GM11168 (cell line): ENCODE results near the gene CNOT4.
"Not testable (repeated sequence)": the region's sequence is repeated elsewhere in the genome, so short reads cannot be mapped to it uniquely, and the experiment has no call there.

ENCODE experiments used
- in situ Hi-C: fragments of 300-500 bp; cut with MboI; formaldehyde crosslinking; loops from one replicate; pipeline ENCODE4 v1.12.0; 2022; ENCODE audit warnings: low sequenced_read_pairs; ENCODE audit not compliant: unreplicated experiment

Gene CNOT4

DNA sequence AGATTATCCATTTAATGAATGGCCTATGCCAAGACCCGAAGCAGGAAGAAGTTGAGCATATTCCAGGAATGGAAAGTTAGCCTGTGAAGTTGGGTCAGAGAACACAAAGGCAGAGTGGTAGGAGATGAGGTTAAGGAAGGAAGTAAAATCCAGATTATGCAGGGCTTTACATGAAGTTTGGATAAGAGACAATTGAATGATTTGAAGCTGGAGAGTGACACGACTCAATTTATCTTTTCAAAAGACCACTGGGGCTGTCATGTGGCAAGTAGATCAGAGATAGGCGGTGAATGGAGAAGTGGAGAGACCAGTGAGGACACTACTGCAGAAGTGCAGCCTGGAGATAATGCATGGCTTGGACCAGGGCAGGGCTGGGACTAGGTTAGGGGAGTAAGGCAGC is 7.2 kb upstream of the CNOT4 start:
- in situ Hi-C loops = no loop called here

DNA sequence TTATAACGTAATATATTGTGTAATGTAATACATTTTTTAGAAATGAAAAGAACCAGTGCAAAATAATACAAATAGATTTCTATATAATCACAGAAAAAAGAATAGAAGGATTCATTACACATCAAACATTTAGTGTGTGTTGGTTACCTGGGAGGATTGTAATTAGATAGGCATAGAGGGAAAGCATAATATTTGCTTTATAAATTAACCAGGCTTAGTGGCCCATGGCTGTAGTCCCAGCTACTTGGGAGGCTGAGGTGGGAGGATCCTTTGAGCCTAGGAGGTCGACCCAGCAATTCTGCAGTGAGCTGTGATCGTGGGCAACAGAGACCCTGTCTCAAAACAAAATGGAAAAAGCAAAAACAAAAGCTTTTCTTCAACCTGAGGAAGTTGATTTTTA is 5.0 kb upstream of the CNOT4 start:
- in situ Hi-C loops = no loop called here

DNA sequence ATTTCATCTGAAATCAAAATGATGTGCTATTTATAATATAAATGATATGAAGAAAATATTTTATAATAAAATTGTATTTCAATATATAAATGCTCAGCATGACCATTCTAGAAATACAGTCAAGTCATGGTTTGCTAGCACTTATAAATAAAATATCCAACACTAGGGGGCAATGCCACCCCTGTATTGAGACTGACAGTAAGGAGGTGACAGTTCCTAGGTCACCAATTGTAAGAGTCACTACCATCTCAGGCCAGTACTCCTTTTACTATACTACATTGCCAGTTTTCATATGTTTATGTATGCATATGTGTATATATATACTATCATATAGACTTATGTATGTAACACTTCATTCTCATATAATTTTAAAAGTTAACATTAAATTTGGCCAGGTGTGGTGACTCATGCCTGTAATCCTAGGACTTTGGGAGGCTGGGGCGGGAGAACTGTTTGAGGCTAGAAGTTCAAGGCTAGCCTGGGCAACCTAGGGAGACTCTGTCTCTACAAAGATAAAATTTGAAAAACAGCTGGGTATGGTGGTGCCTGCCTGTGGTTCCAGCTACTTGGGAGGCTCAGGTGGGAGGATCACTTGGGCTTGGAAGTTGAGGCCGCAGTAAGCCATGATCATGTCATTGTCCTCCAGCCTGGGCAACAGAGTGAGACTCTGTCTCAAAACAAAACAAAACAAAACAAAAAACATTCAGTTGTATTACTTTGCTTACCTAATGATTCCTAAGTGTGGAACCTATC is 2.4 kb upstream of the CNOT4 start:
- in situ Hi-C loops = no loop called here

DNA sequence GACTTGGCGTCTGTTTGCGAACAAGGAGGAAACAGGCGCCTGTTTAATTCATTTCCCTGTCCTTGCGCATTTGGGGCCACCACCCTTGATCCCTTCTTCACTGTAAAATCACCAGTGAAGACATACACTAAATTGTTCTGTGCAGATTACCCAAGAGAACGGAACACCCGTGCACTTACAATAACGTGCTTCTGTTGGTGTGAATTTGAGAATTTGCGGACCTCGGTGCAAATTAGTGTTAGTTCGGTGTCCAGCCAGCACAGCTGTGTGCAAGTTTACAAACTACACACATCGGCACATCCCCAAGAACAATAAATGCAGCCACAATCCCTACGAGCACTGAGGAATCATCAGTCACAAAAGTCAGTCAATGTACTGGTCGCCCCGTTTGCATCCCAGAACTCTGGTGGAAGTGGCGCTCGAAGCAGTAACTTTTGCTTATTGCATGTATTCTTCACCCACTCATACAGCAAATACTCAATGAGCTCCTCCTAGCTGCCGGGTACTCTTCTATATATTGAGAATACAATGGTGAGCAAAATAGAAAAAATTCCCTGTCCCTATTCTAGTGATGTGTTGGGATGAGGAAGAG is 786 bp upstream of the CNOT4 start:
- in situ Hi-C loops = no loop called here

DNA sequence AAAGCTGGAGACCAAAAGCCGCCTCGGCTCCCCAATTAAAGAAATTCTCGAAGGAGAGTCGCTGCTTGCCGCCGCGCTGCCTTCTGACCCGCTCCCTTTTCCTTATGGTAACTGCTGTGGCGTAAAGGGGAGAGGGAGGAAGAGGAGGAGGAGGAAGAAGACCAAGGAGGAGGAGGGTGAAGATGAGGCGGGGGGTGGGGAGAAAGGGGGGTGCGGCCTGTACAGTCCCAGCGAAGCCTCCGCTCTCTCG is 388 bp downstream of the CNOT4 start:
- in situ Hi-C loops = no loop called here

DNA sequence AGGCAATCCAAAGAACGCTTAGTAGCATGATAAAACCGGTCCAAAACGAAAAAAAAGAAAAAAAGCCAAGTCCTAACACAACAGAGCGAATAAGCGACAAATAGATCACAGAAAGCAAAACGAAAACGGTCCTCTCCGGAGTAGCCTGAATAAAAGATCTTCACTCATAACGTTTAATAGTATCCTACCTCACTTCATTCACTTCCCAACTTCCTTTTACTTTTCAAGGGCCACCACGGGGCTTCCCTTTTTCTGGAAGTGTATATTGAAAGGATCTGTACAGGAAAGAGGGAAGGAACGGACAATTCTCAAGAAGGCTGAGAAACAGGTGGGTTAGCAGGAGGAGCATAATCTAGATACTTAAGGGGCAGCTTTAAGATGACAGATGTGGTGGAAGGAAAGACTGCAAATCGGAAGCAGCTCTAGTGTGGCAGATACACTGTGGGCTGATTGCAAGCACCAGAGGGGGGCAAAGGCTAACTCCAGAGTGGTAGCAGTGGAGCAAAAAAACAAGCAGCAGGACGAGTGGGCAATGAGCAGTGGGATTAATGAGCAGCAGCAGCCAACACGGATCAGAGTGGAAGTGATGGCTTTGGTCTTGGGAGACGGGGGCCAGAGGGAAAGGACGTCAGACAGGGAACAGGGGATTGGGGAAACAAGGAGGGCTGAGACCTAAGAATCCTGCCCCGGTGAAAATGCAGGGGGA is 866 bp downstream of the CNOT4 start:
- in situ Hi-C loops = no loop called here

DNA sequence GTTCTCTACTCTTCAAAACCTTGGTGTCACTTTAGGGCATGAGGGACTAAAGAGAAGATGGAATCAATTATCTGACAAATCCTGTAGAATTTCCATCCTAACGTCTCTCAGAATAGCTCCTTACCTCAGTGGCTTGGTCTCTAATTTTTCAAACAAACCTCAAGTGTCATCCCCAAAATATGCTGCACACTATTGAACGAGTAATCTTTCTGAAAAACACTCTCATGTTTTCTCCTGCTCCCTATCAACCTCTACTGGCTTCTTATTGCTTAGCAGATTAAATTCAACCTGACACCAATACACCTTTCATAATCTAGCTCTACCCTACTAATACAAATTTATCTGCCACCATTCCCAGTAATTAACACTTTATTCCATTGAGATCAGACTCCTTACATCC is 8.5 kb downstream of the CNOT4 start:
- in situ Hi-C loops = no loop called here

DNA sequence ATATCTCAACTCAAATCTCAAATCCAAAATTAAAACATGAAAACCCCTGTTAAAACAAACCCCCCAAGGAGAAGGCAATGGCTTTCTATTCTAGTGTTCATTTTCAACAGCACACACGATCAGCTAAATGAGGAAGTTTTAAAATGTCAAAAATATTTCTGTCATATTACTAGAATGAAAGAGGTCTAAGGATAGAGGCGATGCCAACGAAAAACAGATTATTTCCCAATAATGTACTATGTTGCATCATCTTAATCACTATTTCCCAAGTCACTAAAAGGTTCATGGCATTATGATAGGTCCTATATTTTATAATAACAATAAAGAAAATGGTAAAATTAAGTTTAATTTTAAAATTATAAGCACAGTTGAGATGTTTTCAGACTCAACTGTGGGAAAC is 10.1 kb downstream of the CNOT4 start:
- in situ Hi-C loops = no loop called here

DNA sequence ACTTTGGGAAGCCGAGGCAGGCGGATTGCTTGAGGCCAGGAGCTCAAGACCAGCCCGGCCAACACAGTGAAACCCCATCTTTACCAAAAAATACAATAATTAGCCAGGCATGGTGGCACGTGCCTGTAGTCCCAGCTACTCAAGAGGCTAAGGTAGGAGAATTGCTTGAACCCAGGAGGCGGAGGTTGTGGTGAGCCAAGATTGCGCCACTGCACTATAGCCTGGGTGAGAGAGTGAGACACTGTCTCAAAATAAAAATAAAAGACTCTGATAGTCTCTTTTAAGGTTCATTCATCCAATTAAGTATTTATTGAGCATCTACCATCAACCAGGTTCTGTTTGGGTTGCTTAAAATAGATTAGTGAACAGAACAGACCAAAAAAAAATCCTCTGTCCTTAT is 12.7 kb downstream of the CNOT4 start:
- in situ Hi-C loops = not testable (repeated sequence)

DNA sequence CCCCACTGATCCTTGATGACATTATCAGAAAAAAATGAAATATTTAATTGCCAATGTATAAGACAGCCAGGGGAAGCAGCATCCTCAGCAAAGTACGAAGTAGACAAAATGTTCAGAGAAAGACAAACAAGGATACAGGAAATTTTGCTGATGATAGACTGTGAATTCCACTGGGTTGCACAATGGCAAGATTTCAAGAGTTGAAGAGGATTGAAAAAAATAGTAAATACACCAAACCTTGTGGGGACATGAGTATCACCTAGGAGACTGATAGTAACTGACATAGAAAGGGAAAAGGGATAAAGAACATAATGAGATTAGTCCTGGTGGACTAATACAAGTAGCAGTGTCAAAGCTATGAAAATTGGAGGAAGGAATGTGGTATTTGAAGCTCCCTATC is 16.5 kb downstream of the CNOT4 start:
- in situ Hi-C loops = no loop called here

DNA sequence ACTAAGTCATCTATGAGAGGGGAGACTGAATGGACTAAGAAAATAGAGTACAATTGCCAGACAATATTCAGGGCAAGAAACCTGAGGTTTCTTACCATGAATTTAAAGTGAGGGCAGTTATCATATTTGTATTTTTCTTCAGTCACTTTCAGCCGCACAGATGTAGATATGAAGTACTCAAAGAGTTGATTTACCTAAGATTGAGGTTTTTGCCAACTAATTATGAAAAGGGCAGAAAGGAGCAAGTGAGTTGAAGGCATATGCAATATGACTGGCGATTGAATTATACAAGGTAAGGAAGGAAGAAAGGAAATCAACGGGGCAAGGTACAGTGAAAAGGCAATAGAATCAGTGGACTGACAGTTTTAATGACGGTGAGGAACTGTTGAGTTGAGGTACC is 17.8 kb downstream of the CNOT4 start:
- in situ Hi-C loops = no loop called here

DNA sequence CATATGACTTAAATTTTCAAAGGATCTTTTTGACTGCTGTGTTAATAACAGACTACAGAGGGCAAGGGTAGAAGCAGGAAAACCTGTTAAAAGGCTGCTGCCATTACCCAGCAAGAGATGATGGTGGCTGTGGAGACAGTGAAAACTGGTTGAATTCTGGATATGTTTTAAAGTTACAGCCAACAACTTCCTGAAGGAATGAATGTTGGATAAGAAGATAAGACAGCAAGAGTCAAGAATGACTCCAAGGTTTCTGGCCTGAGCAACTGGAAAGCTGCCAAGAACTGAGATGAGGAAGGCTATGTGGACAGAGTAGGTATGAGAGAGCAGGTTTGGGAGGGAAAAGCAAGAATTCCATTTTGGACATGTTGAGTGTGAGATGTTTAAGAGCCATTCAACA is 19.1 kb downstream of the CNOT4 start:
- in situ Hi-C loops = no loop called here

DNA sequence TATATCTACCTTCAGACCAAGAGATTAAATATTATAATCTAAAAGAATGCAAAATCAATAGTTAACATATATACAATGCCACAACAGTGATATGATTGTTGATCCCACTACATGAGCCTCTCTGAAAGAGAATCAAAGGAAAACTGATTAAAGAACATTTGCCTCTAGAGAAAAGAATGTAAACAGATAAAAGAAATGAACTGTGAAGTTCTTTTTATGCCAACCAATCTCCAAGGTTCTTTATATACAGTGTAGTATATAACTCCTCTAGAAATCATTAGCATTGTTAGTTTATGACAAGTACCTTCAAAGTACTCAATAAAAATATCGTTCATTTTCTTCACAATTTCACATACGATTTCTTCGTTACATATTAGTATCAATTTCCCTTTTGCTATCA is 20.1 kb downstream of the CNOT4 start:
- in situ Hi-C loops = no loop called here

DNA sequence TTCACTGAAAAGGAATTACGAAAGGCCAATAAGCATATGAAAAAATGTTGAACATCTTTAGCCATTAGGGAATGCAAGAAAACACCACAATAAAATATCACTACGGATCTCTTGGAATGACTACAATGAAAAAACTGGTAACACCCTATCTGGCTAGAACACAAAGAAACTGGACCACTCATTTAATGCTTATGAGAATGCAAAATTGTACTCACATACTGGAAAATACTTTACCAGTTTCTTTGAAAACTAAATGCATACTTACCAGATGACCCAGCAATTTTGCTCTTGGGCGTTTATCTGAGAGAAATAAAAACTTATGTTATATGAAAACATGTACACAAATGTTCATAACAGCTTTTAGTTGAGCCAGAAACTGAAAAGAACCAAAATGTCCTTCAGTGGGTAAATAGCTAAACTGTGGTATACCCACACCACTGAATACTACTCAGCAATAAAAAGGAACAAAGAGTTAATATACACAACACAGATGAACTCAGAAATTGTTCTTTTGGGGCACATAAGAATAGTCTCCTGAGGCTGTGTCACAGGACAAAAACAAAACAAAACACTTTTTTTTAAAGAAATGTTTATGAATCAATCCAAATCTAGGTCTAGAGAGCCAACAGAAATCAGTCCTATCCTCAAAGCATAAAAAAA is 23.5 kb downstream of the CNOT4 start:
- in situ Hi-C loops = no loop called here

DNA sequence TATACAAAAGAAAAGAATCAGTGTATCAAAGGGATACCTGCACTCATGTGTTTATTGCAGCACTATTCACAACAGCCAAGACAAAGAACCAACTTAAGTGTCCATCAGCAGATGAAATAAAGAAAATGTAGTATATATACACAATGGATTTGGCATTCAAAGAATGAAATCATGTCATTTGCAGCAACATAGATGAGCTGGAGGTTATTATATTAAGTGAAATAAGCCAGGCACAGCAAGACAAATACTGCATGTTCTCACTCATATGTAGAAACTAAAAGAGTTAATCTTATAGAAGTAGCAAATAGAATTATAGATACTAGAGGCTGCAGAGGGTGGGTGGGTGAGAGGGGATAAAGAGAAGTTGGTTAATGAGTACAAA is 28.3 kb downstream of the CNOT4 start:
- in situ Hi-C loops = no loop called here

DNA sequence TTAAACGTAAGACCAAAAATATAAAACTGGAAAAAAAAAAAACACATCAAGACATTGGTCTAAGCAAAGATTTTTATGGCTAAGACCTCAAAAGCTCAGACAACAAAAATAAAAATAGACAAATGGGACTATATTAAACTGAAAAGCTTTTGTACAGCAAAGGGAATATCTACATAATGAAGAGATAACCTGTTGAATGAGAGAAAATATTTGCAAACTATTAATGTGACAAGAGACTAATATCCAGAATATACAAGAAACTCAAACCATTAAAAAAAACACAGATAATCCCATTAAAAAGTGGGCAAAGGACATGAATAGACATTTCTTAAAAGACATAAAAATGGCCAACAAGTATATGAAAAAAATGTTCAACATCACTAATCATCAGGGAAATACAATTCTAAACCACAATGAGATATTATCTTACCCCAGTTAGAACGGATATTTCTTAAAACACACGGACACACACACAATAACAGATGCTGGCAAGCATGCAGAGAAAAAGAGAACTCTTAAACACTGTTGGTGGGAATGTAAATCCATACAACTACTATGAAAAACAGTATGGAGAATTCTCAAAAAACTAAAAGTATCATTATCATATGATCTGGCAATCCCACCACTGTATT is 28.8 kb downstream of the CNOT4 start:
- in situ Hi-C loops = no loop called here

DNA sequence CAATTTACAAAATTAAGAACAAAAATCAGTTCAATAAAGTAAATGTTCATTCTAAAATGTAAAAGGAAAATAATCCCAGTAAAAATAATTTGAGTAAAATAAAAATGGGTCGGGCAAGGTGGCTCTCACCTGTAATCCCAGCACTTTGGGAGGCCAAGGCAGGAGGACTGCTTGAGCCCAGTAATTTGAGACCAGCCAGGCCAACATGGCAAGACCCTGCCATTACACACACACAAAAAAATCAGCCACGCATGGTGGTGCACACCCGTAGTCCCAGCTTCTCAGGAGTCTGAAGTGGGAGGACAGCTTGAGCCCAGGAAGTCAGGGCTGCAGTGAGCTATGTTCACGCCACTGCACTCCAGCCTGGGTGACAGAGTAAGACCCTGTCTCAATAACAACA is 34.4 kb downstream of the CNOT4 start:
- in situ Hi-C loops = no loop called here

DNA sequence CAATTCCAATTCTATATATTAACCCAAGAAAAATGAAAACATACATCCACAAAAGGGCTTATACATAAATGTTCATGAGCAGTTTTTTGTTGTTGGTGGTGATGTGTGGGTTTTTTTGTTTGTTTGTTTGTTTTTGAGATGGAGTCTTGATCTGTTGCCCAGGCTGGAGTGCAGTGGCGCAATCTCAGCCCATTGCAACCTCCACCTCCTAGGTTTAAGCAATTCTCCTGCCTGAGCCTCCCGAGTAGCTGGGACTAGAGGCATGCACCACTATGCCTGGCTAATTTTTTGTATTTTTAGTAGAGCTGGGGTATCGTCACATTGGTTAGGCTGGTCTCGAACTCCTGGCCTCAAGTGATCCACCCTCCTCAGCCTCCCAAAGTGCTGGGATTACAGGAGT is 40.2 kb downstream of the CNOT4 start:
- in situ Hi-C loops = not testable (repeated sequence)

DNA sequence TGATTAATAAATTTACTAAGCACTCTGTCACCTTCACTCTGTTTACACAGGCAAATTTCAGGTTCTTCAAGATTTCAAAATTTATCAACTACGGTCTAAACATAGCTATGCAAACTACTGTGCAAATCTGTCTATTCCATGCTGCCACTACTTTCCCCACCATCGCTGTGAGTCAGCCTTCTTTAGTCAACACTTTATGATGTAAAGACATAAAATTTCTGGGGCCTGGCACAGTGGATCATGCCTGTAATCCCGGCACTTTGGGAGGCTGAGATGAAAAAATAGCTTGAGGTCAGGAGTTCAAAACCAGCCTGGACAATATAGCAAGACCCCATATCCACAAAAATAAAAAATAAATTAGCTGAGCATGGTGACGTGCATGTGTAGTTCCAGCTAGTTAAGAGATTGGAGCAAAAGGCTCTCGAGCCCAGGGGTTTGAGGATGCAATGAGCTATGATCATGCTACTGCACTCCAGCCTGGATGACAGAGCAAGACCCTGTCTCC is 42.6 kb downstream of the CNOT4 start:
- in situ Hi-C loops = no loop called here

DNA sequence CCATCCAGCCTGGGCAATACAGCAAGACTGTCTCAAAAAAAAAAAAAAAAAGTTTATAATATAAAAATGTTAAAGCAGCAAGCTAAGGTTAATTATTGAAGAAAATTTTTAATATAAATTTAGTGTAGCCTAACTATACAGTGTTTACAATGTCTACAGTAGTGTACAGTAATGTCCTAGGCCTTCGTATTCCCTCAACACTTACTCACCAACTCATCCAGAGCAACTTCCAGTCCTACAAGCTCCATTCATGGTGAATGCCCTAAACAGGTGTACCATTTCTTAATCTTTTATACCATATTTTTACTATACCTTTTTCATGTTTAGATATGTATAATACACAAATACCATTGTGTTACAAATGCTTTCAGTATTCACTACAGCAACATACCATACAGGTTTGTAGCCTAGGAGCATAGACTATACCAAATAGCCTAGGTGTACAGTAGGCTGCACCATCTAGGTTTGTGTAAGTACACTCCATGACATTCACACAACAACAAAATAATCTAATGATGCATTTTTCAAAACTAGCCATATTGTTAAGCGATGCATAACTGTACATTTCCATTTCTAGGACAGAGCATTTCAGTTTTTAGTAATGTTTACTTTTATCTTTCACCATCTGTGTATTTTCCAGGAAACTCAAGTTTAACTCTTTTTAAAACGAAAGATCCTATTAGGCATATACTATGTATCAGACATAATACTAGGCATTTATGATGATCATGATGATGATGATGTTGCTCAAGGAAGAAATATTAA is 43.3 kb downstream of the CNOT4 start:
- in situ Hi-C loops = no loop called here
